ENCODE measurements around the gene RPS25. TPM values are rescaled to one million over a fixed set of nuclear protein-coding genes. Genes with fewer than 3 reads are reported as not detected.

The RPS25 gene
- total RNA-seq, 1 experiment from 2014 or later: 1,083 TPM

DNA sequence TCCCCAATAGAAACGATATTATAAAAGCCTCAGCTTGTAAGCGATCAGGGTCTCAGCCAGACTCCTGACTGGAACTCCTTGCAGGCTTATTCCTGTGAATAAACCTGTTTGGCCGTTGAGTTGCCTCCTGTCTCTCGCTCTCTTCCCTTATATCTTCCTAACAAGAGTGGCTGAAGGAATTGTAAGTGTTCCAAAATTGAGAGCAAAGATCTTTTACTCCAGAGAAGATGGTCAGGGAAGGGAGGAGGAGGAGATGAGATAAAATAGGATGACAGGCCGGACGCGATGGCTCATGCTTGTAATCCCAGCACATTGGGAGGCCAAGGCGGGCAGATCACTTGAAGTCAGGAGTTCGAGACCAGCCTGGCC is 13.8 kb upstream of the RPS25 start:
- H3K27ac ChIP-seq (ENCODE audit: low read length): peak overlapping the region; percentile 14; the same call in 1 of the 2 replicates
- no TSS peak for BruUV-seq (replicated peaks)
- in situ Hi-C loops (cut with HindIII; ENCODE audit: low pct_unique_long_range_greater_than_20kb, low sequenced_read_pairs): no loop called here
- intact Hi-C loops (cut with micrococcal nuclease; ENCODE audit: unreplicated experiment): no loop called here
- H3K27me3 ChIP-seq (ENCODE audit: control insufficient read depth, insufficient read depth, low read length): no peaks in the 10 kb centered on the region
- H3K4me1 ChIP-seq (ENCODE audit: control insufficient read depth, insufficient read depth, low read length): peaks cover 13% of the 10 kb centered on the region
- H3K36me3 ChIP-seq (ENCODE audit: control insufficient read depth, insufficient read depth, low read length): no peaks in the 10 kb centered on the region; the same call in 1 of the 2 replicates
- ChIA-PET POLR2A (interaction anchor here (0.5 kb wide), 1 partner anchor 15 kb away, joined by 5 read pairs; no protein-coding TSS in a partner anchor), CTCF (interaction anchor here (0.5 kb wide), 1 partner anchor 307 kb away, joined by 6 read pairs; no protein-coding TSS in a partner anchor)
- no peaks in the 10 kb centered on the region for H3K9me3 ChIP-seq (ENCODE audit: control insufficient read depth, insufficient read depth, low read depth, low read length)
- ATAC-seq: no peak
- H3K4me3 ChIP-seq (ENCODE audit: low read depth in 2 of 2, low read length in 2 of 2): no peak overlapping the region
- no peak for TF ChIP-seq SIN3A (IDR thresholded peaks at IDR 0.05; ENCODE audit: borderline replicate concordance, insufficient read depth, low read depth, low read length)
- TF ChIP-seq POLR2AphosphoS5 (IDR thresholded peaks at IDR 0.05; ENCODE audit: low read depth, low read length): no peak
- no peak for TF ChIP-seq TCF7L2 (IDR thresholded peaks at IDR 0.05; ENCODE audit: low read depth, low read length)
- TF ChIP-seq, protein P1, sequence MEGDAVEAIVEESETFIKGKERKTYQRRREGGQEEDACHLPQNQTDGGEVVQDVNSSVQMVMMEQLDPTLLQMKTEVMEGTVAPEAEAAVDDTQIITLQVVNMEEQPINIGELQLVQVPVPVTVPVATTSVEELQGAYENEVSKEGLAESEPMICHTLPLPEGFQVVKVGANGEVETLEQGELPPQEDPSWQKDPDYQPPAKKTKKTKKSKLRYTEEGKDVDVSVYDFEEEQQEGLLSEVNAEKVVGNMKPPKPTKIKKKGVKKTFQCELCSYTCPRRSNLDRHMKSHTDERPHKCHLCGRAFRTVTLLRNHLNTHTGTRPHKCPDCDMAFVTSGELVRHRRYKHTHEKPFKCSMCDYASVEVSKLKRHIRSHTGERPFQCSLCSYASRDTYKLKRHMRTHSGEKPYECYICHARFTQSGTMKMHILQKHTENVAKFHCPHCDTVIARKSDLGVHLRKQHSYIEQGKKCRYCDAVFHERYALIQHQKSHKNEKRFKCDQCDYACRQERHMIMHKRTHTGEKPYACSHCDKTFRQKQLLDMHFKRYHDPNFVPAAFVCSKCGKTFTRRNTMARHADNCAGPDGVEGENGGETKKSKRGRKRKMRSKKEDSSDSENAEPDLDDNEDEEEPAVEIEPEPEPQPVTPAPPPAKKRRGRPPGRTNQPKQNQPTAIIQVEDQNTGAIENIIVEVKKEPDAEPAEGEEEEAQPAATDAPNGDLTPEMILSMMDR (IDR thresholded peaks at IDR 0.05): no peak
- TF ChIP-seq, protein P2, sequence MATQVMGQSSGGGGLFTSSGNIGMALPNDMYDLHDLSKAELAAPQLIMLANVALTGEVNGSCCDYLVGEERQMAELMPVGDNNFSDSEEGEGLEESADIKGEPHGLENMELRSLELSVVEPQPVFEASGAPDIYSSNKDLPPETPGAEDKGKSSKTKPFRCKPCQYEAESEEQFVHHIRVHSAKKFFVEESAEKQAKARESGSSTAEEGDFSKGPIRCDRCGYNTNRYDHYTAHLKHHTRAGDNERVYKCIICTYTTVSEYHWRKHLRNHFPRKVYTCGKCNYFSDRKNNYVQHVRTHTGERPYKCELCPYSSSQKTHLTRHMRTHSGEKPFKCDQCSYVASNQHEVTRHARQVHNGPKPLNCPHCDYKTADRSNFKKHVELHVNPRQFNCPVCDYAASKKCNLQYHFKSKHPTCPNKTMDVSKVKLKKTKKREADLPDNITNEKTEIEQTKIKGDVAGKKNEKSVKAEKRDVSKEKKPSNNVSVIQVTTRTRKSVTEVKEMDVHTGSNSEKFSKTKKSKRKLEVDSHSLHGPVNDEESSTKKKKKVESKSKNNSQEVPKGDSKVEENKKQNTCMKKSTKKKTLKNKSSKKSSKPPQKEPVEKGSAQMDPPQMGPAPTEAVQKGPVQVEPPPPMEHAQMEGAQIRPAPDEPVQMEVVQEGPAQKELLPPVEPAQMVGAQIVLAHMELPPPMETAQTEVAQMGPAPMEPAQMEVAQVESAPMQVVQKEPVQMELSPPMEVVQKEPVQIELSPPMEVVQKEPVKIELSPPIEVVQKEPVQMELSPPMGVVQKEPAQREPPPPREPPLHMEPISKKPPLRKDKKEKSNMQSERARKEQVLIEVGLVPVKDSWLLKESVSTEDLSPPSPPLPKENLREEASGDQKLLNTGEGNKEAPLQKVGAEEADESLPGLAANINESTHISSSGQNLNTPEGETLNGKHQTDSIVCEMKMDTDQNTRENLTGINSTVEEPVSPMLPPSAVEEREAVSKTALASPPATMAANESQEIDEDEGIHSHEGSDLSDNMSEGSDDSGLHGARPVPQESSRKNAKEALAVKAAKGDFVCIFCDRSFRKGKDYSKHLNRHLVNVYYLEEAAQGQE (IDR thresholded peaks at IDR 0.05; ENCODE audit: insufficient read depth in 1 of 2, low read depth in 2 of 2, low read length in 1 of 2): no peak
- DNase-seq (ENCODE audit: low read depth, low spot score): no peak

DNA sequence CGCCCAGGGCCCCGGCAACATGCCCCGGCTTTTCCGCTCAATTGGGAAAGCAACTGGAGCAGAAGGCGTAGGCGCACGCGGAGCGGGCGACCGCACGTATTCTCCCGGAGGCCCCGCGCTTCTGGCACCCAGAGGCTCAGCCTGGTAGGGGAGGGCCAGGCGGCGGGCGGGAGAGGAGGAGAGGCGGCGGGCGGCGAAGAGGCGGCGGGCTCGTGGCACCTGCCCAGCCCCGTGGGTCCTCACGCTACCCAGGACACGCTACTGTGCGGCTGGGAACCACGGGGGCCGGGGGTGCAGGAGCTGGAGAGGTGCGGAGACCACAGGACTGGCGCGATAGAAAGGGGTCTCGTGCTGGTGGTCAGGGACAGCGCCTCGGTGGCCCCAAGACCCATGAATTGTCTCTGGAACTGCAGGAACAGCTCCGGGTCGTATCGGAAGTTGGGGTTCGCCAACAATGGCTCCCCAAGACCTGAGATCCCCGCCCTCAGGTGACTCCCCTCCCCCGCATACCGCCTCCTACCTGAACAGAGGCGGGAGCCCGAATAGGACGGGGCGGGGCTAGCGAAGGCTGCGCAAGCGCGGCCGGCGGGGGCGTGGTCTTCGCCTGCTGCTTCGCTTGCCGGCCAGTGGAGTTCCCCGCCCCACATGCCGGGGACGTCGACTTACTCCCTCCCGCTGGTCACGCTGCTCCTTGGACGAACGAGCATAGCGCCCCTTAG is 12.3 kb upstream of the RPS25 start, which contains the start of gene SLC37A4:
Gene SLC37A4 (minus strand): TSS at position 549 of the 719 bp plus-strand sequence.
- peak; percentile 92 for ATAC-seq
- intact Hi-C loops (cut with micrococcal nuclease; ENCODE audit: unreplicated experiment) (no loop called here), in situ Hi-C loops (cut with HindIII; ENCODE audit: low pct_unique_long_range_greater_than_20kb, low sequenced_read_pairs) (no loop called here)
- H3K4me3 ChIP-seq (ENCODE audit: low read depth in 2 of 2, low read length in 2 of 2): peak within 1 kb of the TSS; percentile 75 to 90
- peak; percentile 93 for DNase-seq (ENCODE audit: low read depth, low spot score)
- 0 out of 2 replicates have a peak, but pooled peaks have one; percentile 29 for TF ChIP-seq SIN3A (IDR thresholded peaks at IDR 0.05; ENCODE audit: borderline replicate concordance, insufficient read depth, low read depth, low read length)
- TF ChIP-seq POLR2AphosphoS5 (IDR thresholded peaks at IDR 0.05; ENCODE audit: low read depth, low read length): peak; percentile 85
- TF ChIP-seq, protein P2 (IDR thresholded peaks at IDR 0.05; ENCODE audit: insufficient read depth in 1 of 2, low read depth in 2 of 2, low read length in 1 of 2): 0 out of 4 replicates have a peak, but pooled peaks of 1 of the 2 experiments have one; percentile 9
- no peak for TF ChIP-seq TCF7L2 (IDR thresholded peaks at IDR 0.05; ENCODE audit: low read depth, low read length)
- TF ChIP-seq, protein P1 (IDR thresholded peaks at IDR 0.05): peak; percentile 99; the same call in 1 of the 2 replicates
- no TSS peak for BruUV-seq (replicated peaks)
- ChIA-PET CTCF (interaction anchor here (0.7 kb wide), 1 partner anchor 12 kb away, joined by 4 read pairs; the partner anchor contains the start of gene TRAPPC4), POLR2A (no interaction called here)
- no peaks in the 10 kb centered on the region; the same call in 1 of the 2 replicates for H3K36me3 ChIP-seq (ENCODE audit: control insufficient read depth, insufficient read depth, low read length)
- no peaks in the 10 kb centered on the region for H3K9me3 ChIP-seq (ENCODE audit: control insufficient read depth, insufficient read depth, low read depth, low read length)
- peaks cover 13% of the 10 kb centered on the region for H3K4me1 ChIP-seq (ENCODE audit: control insufficient read depth, insufficient read depth, low read length)
- H3K27me3 ChIP-seq (ENCODE audit: control insufficient read depth, insufficient read depth, low read length): no peaks in the 10 kb centered on the region
- H3K27ac ChIP-seq (ENCODE audit: low read length): peak within 1 kb of the TSS; percentile 79

Data from Panc1 (cell line).